Thyroid gland (tissue), 4 donors: ENCODE data around the gene WRAP73. TPM values are rescaled to one million over a fixed set of nuclear protein-coding genes. Genes with fewer than 3 reads are reported as not detected.

Source experiments
- DNase-seq, 2 donors: peaks; one replicate each; pipeline ENCODE4 v3.0.0-alpha.2; 2019
- H3K27ac ChIP-seq, 3 donors: fragments of 200-600 bp; sonication (generic); 1 replicate in 2 of 3; 2 replicates in 1 of 3; pipeline ENCODE4 v1.5.1; 2016 to 2019; ENCODE audit warnings: mild to moderate bottlenecking in 1 of 3, moderate library complexity in 1 of 3
- H3K27me3 ChIP-seq: fragments of 200-600 bp; sonication (generic); one replicate; pipeline ENCODE4 v1.5.1; 2019
- H3K36me3 ChIP-seq, 2 donors: fragments of 200-600 bp; sonication (generic); one replicate each; pipeline ENCODE4 v1.5.1; 2016 to 2019
- H3K4me1 ChIP-seq, 2 donors: fragments of 200-600 bp; sonication (generic); one replicate each; pipeline ENCODE4 v1.5.1; 2017 to 2019
- H3K4me3 ChIP-seq, 3 donors: fragments of 200-600 bp; sonication (generic); replicated peaks in 1 of 3; 1 replicate in 2 of 3; 2 replicates in 1 of 3; pipeline ENCODE4 v1.5.1; 2016; ENCODE audit warnings: mild to moderate bottlenecking in 1 of 3
- H3K9me3 ChIP-seq: fragments of 200-600 bp; sonication (generic); one replicate; pipeline ENCODE4 v1.5.1; 2017
- POLR2A ChIP-seq, 2 donors: fragments of 450-650 bp; IDR thresholded peaks; one replicate each; pipeline ENCODE4 v1.6.1; 2017; ENCODE audit warnings: antibody characterized with exemption in 2 of 2, mild to moderate bottlenecking in 2 of 2, moderate library complexity in 1 of 2
- WGBS, 2 donors: methylation state at CpG; one replicate each; pipeline ENCODE4 v1.1.5; 2017; 5-methylcytosine and 5-hydroxymethylcytosine counted together
- intact Hi-C: fragments of 100-400 bp; cut with DNase I; formaldehyde crosslinking; loops from one replicate; pipeline ENCODE4 v1.15.1; 2023
- total RNA-seq, 4 donors: library from RNA; depleted of rRNA; stranded (reverse); fragments of >200 nt; gene quantifications; one replicate each; pipeline ENCODE4 v1.2.3, GENCODE V29; 2016
- TF ChIP-seq, protein P1 (sequence below), 6 experiments: fragments of 200-600 bp in 3 of 6; fragments of 450-650 bp in 3 of 6; sonication (generic) in 3 of 6; IDR thresholded peaks; one replicate each; pipeline ENCODE4 v1.5.1; 2016 to 2019; ENCODE audit warnings: antibody characterized with exemption in 6 of 6, mild to moderate bottlenecking in 2 of 6, inconsistent platforms in 1 of 6, moderate library complexity in 1 of 6

Gene WRAP73
- total RNA-seq, 4 donors from 2014 or later, result 18.5 to 44.0 (median 21.0) TPM

DNA sequence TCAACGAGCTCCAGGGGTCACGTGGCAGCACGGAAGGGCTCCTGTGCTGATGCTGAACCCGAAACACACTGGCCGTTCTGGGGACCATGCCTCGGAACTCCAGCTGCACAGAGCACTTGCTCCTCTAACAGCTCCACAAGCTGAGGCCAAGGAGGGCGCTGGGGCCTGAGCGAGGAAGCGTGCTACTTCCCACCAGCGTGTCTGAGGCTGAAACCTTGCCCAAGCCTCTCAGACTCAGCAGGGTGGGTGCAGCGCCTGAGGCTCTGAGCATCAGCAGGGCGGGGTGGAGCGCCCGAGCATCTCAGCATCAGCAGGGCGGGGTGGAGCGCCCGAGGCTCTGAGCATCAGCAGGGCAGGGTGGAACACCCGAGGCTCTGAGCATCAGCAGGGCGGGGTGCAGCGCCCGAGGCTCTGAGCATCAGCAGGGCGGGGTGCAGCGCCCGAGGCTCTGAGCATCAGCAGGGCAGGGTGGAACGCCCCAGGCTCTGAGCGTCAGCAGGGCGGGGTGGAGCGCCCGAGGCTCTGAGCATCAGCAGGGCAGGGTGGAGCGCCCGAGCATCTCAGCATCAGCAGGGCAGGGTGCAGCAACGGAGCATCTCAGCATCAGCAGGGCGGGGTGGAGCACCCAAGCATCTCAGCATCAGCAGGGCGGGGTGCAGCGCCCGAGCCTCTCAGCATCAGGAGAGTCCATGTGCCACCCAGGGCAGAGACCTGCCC lies 9.6 kb downstream of the WRAP73 start:
- H3K27ac ChIP-seq, result no peak overlapping the region
- intact Hi-C loops, result loop anchor here (10.0 kb wide), 1 partner anchor 155 kb away; the partner anchor contains the start of gene LRRC47
- WGBS, 2 donors, result 89% methylated on average over 21 to 31 of the region's 36 CpGs
- no peaks in the 10 kb centered on the region for H3K4me1 ChIP-seq
- peaks cover 21 to 23% of the 10 kb centered on the region in 2 donors for H3K36me3 ChIP-seq
- no peak for TF ChIP-seq POLR2A (IDR thresholded peaks at IDR 0.05)
- TF ChIP-seq, protein P1, sequence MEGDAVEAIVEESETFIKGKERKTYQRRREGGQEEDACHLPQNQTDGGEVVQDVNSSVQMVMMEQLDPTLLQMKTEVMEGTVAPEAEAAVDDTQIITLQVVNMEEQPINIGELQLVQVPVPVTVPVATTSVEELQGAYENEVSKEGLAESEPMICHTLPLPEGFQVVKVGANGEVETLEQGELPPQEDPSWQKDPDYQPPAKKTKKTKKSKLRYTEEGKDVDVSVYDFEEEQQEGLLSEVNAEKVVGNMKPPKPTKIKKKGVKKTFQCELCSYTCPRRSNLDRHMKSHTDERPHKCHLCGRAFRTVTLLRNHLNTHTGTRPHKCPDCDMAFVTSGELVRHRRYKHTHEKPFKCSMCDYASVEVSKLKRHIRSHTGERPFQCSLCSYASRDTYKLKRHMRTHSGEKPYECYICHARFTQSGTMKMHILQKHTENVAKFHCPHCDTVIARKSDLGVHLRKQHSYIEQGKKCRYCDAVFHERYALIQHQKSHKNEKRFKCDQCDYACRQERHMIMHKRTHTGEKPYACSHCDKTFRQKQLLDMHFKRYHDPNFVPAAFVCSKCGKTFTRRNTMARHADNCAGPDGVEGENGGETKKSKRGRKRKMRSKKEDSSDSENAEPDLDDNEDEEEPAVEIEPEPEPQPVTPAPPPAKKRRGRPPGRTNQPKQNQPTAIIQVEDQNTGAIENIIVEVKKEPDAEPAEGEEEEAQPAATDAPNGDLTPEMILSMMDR (IDR thresholded peaks at IDR 0.05), result no peak
- H3K27me3 ChIP-seq, result no peaks in the 10 kb centered on the region
- no peak overlapping the region for H3K4me3 ChIP-seq
- no peak for DNase-seq
- no peaks in the 10 kb centered on the region for H3K9me3 ChIP-seq

DNA sequence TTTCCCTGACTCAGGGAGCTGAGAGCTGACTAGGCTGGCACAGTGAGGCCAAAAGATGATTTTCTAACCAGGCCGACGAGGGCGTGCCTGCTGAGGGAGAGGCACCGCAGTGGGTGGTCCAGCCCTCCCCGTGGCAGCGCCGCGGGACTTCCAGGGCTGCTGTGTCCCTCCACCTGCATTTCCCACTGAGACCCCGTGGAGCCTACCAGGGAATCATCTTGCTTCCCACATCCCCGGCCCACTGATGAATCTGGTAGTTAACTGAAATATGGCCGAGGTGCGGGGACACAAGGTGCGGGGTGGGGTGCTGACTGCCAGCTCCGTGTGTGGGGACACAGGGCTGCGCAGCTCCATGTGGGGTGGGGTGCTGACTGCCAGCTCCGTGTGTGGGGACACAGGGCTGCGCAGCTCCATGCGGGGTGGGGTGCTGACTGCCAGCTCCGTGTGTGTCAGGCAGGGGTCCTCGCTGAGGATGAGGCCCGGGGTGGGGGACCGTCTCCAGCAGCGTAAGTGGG lies 10.4 kb downstream of the WRAP73 start:
- TF ChIP-seq POLR2A (IDR thresholded peaks at IDR 0.05), result no peak
- TF ChIP-seq, protein P1 (IDR thresholded peaks at IDR 0.05), result no peak
- H3K4me1 ChIP-seq, result no peaks in the 10 kb centered on the region
- intact Hi-C loops, result no loop called here
- no peak overlapping the region for H3K27ac ChIP-seq
- no peak overlapping the region for H3K4me3 ChIP-seq
- H3K27me3 ChIP-seq, result no peaks in the 10 kb centered on the region
- no peak for DNase-seq
- WGBS, 2 donors, result 96 to 97% methylated on average over 16 to 18 of the region's 23 CpGs
- H3K36me3 ChIP-seq, result peaks cover 29 to 31% of the 10 kb centered on the region in 2 donors
- H3K9me3 ChIP-seq, result no peaks in the 10 kb centered on the region

DNA sequence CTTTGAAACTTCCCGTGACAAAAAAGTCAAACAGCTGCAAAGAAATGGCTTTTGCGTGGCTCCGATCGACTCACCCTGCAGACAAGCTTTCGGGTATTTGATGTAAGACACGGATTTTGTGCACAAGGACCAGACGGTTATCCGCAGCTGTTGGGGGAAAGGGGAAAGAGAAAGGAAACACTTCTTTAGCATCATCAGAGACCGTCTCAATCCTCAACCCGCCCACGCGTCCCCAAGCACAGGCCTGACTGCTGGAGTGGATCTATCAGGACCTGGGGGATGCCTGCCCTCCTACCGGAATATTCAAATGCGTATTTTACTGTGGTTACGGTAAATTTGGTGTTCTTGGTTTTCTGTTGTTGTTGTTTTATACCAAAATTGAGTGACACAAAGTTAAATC lies 11.2 kb downstream of the WRAP73 start:
- no peak for DNase-seq

DNA sequence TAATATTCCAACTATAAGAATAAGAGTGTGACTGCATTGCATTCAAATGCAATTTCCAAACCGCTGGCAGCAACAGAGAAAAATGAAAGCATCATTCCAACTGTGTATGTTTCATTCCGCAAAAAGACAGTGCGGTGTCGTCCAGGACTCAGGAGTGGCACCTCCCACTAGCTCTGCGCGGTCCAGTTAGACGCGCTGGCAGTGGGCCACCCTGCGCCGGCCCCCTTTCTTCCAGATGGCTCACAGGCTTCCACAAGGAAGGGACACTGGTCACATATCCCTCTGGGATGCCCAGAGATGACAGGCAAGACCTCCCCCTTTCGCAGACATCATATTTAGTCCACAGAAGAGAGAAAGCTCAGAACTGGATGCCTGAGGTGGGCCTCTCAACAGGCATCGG lies 11.9 kb downstream of the WRAP73 start:
- no peak for TF ChIP-seq POLR2A (IDR thresholded peaks at IDR 0.05)
- TF ChIP-seq, protein P1 (IDR thresholded peaks at IDR 0.05), result no peak
- Histone ChIP-seq H3K27ac (no peak overlapping the region), H3K36me3 (peaks cover 32 to 35% of the 10 kb centered on the region in 2 donors), H3K27me3 (no peaks in the 10 kb centered on the region), H3K9me3 (no peaks in the 10 kb centered on the region), H3K4me1 (no peaks in the 10 kb centered on the region), H3K4me3 (no peak overlapping the region)
- WGBS, 2 donors, result 88 to 93% methylated on average over 12 of the region's 12 CpGs
- no peak for DNase-seq
- intact Hi-C loops, result no loop called here

More for the DNA sequence above, 11.2 kb downstream of the WRAP73 start:
- 93 to 95% methylated on average over 15 of the region's 15 CpGs for WGBS, 2 donors
- no peaks in the 10 kb centered on the region for H3K9me3 ChIP-seq
- H3K4me1 ChIP-seq, result no peaks in the 10 kb centered on the region
- intact Hi-C loops, result no loop called here
- no peak overlapping the region for H3K27ac ChIP-seq
- H3K4me3 ChIP-seq, result no peak overlapping the region
- TF ChIP-seq POLR2A (IDR thresholded peaks at IDR 0.05), result no peak
- TF ChIP-seq, protein P1 (IDR thresholded peaks at IDR 0.05), result no peak
- H3K27me3 ChIP-seq, result no peaks in the 10 kb centered on the region
- H3K36me3 ChIP-seq, result peaks cover 32 to 34% of the 10 kb centered on the region in 2 donors

DNA sequence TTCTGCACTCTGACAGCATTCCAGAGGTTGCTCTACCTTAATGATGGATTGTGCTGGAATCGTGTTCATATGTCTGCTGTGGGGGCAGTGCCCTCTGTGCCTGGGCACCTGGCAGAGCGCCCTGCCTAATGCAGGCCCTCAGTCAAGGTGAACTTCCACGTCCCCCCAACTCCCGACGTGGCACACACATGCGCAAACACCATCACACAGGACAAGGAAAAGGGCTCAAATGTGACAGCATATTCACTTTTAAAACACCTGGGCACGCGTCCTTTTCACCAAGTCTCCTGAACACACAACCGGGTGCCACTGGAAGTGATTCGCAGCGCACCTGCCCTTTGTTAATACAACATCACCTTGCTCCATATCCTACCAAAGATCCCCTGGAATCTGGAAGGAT lies 13.4 kb downstream of the WRAP73 start:
- no peaks in the 10 kb centered on the region for H3K9me3 ChIP-seq
- no peaks in the 10 kb centered on the region for H3K27me3 ChIP-seq
- WGBS, 2 donors, result 94 to 97% methylated on average over 11 of the region's 11 CpGs
- TF ChIP-seq, protein P1 (IDR thresholded peaks at IDR 0.05), result no peak
- no peak for TF ChIP-seq POLR2A (IDR thresholded peaks at IDR 0.05)
- DNase-seq, result no peak
- no peak overlapping the region for H3K4me3 ChIP-seq
- H3K27ac ChIP-seq, result no peak overlapping the region
- H3K4me1 ChIP-seq, result no peaks in the 10 kb centered on the region
- peaks cover 32 to 37% of the 10 kb centered on the region in 2 donors for H3K36me3 ChIP-seq
- intact Hi-C loops, result no loop called here
